Endothelial cell of umbilical vein (primary cell): ENCODE data around the gene AMMECR1L. TPM values are rescaled to one million over a fixed set of nuclear protein-coding genes. Genes with fewer than 3 reads are reported as not detected.

ENCODE experiments used
- BruUV-seq: library from RNA; stranded (reverse); fragments of 400-500 nt; replicated peaks from 2 replicates; lab custom pipeline; 2021; lab: Mats Ljungman, UMichigan
- CTCF ChIA-PET: fragments of 300-600, 350-600 bp; sonication (Branson Sonifier 250); formaldehyde crosslinking; loops from one replicate; lab custom pipeline; 2021; ENCODE audit warnings: antibody characterized with exemption, inconsistent platforms; lab: Charles Lee
- POLR2A ChIA-PET: fragments of 300-600, 350-600 bp; sonication (Branson Sonifier 250); formaldehyde crosslinking; loops from one replicate; lab custom pipeline; 2021; ENCODE audit warnings: antibody characterized with exemption, inconsistent platforms; lab: Charles Lee
- DNase-seq: peaks from one replicate; pipeline ENCODE4 v3.0.0-alpha.2; 2011; ENCODE audit warnings: low read depth, low spot score
- FAIRE-seq: peaks from 2 replicates; lab custom pipeline; 2011; peaks lifted over from hg19 to GRCh38; lab: Jason Lieb, UNC
- H2AFZ ChIP-seq: 2 replicates; pipeline ENCODE4 v1.6.0; 2012; ENCODE audit warnings: low read depth, low read length, control low read depth, inconsistent platforms
- H3K27ac ChIP-seq: 2 replicates; pipeline ENCODE4 v1.5.1; 2011; ENCODE audit warnings: low read depth, mild to moderate bottlenecking, control low read depth, low read length, moderate library complexity; ENCODE audit not compliant: insufficient read depth
- H3K27me3 ChIP-seq, 2 experiments: 2 replicates each; pipeline versions ENCODE4 v1.6.0 to v1.6.1; 2011; ENCODE audit warnings: low read length in 2 of 2, mixed read lengths in 1 of 2; ENCODE audit not compliant: control insufficient read depth in 2 of 2, insufficient read depth in 2 of 2
- H3K36me3 ChIP-seq, 2 experiments: 2 replicates in 1 of 2; 3 replicates in 1 of 2; pipeline ENCODE4 v1.5.1; 2011; ENCODE audit warnings: low read length in 2 of 2, mild to moderate bottlenecking in 1 of 2, moderate library complexity in 1 of 2; ENCODE audit not compliant: control insufficient read depth in 2 of 2, insufficient read depth in 2 of 2; ENCODE audit errors: extremely low read depth in 1 of 2
- H3K4me1 ChIP-seq: 3 replicates; pipeline ENCODE4 v1.5.1; 2011; ENCODE audit warnings: mild to moderate bottlenecking, low read length; ENCODE audit not compliant: control insufficient read depth, insufficient read depth; ENCODE audit errors: extremely low read depth
- H3K4me2 ChIP-seq: 2 replicates; pipeline ENCODE4 v1.6.1; 2011; ENCODE audit warnings: low read length, control low read depth, mixed read lengths; ENCODE audit not compliant: insufficient read depth
- H3K4me3 ChIP-seq, 3 experiments: fragments of 200-600 bp in 1 of 3; sonication (generic), shearing (Covaris generic) in 1 of 3; replicated peaks in 1 of 3; 2 replicates each; pipeline ENCODE4 v1.5.1; 2011 to 2016; ENCODE audit warnings: control low read depth in 3 of 3, low read length in 3 of 3, mild to moderate bottlenecking in 2 of 3, inconsistent platforms in 1 of 3, low read depth in 1 of 3, moderate library complexity in 1 of 3; ENCODE audit not compliant: insufficient read depth in 1 of 3
- H3K79me2 ChIP-seq: 2 replicates; pipeline ENCODE4 v1.6.0; 2012; ENCODE audit warnings: low read length, inconsistent platforms; ENCODE audit not compliant: control insufficient read depth, insufficient read depth
- H3K9ac ChIP-seq: replicated peaks from 2 replicates; pipeline ENCODE3; 2011; ENCODE audit warnings: low read length, control low read depth; ENCODE audit not compliant: insufficient read depth; ENCODE audit errors: extremely low read depth
- H3K9me1 ChIP-seq: replicated peaks from 3 replicates; pipeline ENCODE4 v1.6.0; 2011; ENCODE audit warnings: mild to moderate bottlenecking, low read length; ENCODE audit not compliant: control insufficient read depth, insufficient read depth; ENCODE audit errors: extremely low read depth
- H3K9me3 ChIP-seq: replicated peaks from 2 replicates; pipeline ENCODE4 v1.5.1; 2012; ENCODE audit warnings: low read length, inconsistent platforms; ENCODE audit not compliant: control insufficient read depth, insufficient read depth
- H4K20me1 ChIP-seq: replicated peaks from 2 replicates; pipeline ENCODE3; 2011; ENCODE audit warnings: mild to moderate bottlenecking, low read length; ENCODE audit not compliant: control insufficient read depth, insufficient read depth; ENCODE audit errors: extremely low read depth
- CTCF ChIP-seq, 2 donors: IDR thresholded peaks; 1 replicate in 1 of 2; 2 replicates in 1 of 2; pipeline ENCODE4 v1.5.1; 2011; ENCODE audit warnings: low read length in 2 of 2, mild to moderate bottlenecking in 2 of 2, moderate library complexity in 2 of 2, control low read depth in 1 of 2, inconsistent platforms in 1 of 2, low read depth in 1 of 2; ENCODE audit not compliant: insufficient read depth in 1 of 2; ENCODE audit errors: extremely low read depth in 1 of 2
- EZH2 ChIP-seq: IDR thresholded peaks from 2 replicates; pipeline ENCODE4 v1.6.1; 2012; ENCODE audit warnings: borderline replicate concordance, low read depth, mild to moderate bottlenecking, moderate library complexity, low read length, inconsistent platforms; ENCODE audit not compliant: severe bottlenecking
- JUN ChIP-seq: IDR thresholded peaks from 2 replicates; pipeline ENCODE4 v1.6.1; 2011; ENCODE audit warnings: borderline replicate concordance, low read depth; ENCODE audit not compliant: insufficient read length, insufficient read depth
- MAX ChIP-seq: IDR thresholded peaks from 2 replicates; pipeline ENCODE4 v1.6.1; 2011; ENCODE audit not compliant: insufficient read depth, insufficient read length
- MYC ChIP-seq: IDR thresholded peaks from one replicate; pipeline ENCODE4 v1.6.1; 2011; ENCODE audit warnings: mild to moderate bottlenecking, low read depth, low read length
- POLR2A ChIP-seq: IDR thresholded peaks from 2 replicates; pipeline ENCODE4 v1.6.1; 2012; ENCODE audit warnings: low read depth, mild to moderate bottlenecking, control low read depth, low read length
- POLR2AphosphoS5 ChIP-seq: IDR thresholded peaks from 2 replicates; pipeline ENCODE4 v1.6.1; 2012; ENCODE audit warnings: low read depth, mild to moderate bottlenecking, control low read depth, low read length, moderate library complexity; ENCODE audit not compliant: insufficient read depth
- dilution Hi-C: fragments of 300-500 bp; cut with MboI; formaldehyde crosslinking; loops from one replicate; pipeline ENCODE4 v1.15.0; 2019; ENCODE audit warnings: low sequenced_read_pairs; ENCODE audit not compliant: extremely low pct_ligation_motif_present
- intact Hi-C: fragments of 100-400 bp; cut with micrococcal nuclease; formaldehyde crosslinking; loops from one replicate; pipeline ENCODE4 v1.10.0; 2022
- polyA plus RNA-seq, 4 experiments: library from polyadenylated mRNA; depleted of rRNA in 3 of 4; stranded (reverse) in 3 of 4; unstranded in 1 of 4; fragments of >200 nt; gene quantifications; 2 replicates each; pipeline versions ENCODE4 v1.2.1 to v1.2.3, GENCODE V29; 2011 to 2012; ENCODE audit warnings: missing spikeins in 1 of 4
- total RNA-seq: library from RNA; stranded (reverse); gene quantifications from 2 replicates; pipeline ENCODE4 v1.2.3, GENCODE V29; 2021

The AMMECR1L gene
- total and polyA plus RNA-seq, 2 donors (not counting 3 experiments of a cell fraction or from before 2014, with no cell fraction given), result 14.8 to 20.7 TPM

GRCh38 chr2:127820080-127820668 lies 65.6 kb downstream of the AMMECR1L start:
- peaks cover 4 to 10% of the 10 kb centered on the region in 2 experiments for H3K27me3 ChIP-seq
- H3K79me2 ChIP-seq, result no peaks in the 10 kb centered on the region
- intact Hi-C loops, result no loop called here
- H2AFZ ChIP-seq, result no peak overlapping the region
- dilution Hi-C loops, result no loop called here
- no peaks in the 10 kb centered on the region for H3K9me1 ChIP-seq
- no peaks in the 10 kb centered on the region for H4K20me1 ChIP-seq
- no peak overlapping the region for H3K4me3 ChIP-seq
- POLR2A ChIA-PET, result no interaction called here
- TF ChIP-seq EZH2 (no peak), CTCF (IDR thresholded peaks at IDR 0.05; ENCODE audit: extremely low read depth in 1 of 2, insufficient read depth in 1 of 2, low read depth in 1 of 2, low read length in 2 of 2) (no peak), MYC (no peak), JUN (no peak), MAX (no peak), POLR2A (no peak), POLR2AphosphoS5 (no peak)
- DNase-seq, result no peak
- no peak overlapping the region for H3K4me2 ChIP-seq
- no peaks in the 10 kb centered on the region for H3K4me1 ChIP-seq
- CTCF ChIA-PET, result no interaction called here
- no peaks in the 10 kb centered on the region for H3K9me3 ChIP-seq
- no TSS peak for BruUV-seq
- no peak overlapping the region for H3K9ac ChIP-seq
- H3K36me3 ChIP-seq, result no peaks in the 10 kb centered on the region
- no peak overlapping the region for H3K27ac ChIP-seq
- no peak for FAIRE-seq
